ENCODE measurements around the gene C16orf87.
A peak's percentile ranks its signal among the peaks of the same experiment; 100 is the strongest.
"Not testable (repeated sequence)": the region's sequence is repeated elsewhere in the genome, so short reads cannot be mapped to it uniquely, and the experiment has no call there.

C16orf87 gene

GRCh38 chr16:46800494-46800893 is 30.5 kb downstream of the C16orf87 start:
- DNase-seq (ENCODE audit: low spot score) = no peak

GRCh38 chr16:46797501-46797900 is 33.5 kb downstream of the C16orf87 start:
- DNase-seq (ENCODE audit: low spot score) = no peak

GRCh38 chr16:46796764-46797269 is 34.2 kb downstream of the C16orf87 start:
- no peak for DNase-seq (ENCODE audit: low spot score)

GRCh38 chr16:46793841-46794240 is 37.1 kb downstream of the C16orf87 start:
- DNase-seq (ENCODE audit: low spot score) = no peak

- no peak for DNase-seq (ENCODE audit: low spot score)
These were observed 40.2 kb downstream of the C16orf87 start for GRCh38 chr16:46790599-46791270.

GRCh38 chr16:46789499-46790414 is 41.2 kb downstream of the C16orf87 start:
- DNase-seq (ENCODE audit: low spot score) = peak; percentile 36

- no peak for DNase-seq (ENCODE audit: low spot score)
These were observed 42.0 kb downstream of the C16orf87 start for GRCh38 chr16:46788891-46789474.

- no peak for DNase-seq (ENCODE audit: low spot score)
These were observed 43.1 kb downstream of the C16orf87 start for GRCh38 chr16:46787909-46788308.

- no peak for DNase-seq (ENCODE audit: low spot score)
These were observed 45.7 kb downstream of the C16orf87 start for GRCh38 chr16:46785076-46785845.

GRCh38 chr16:46784569-46784968 is 46.4 kb downstream of the C16orf87 start:
- not testable (repeated sequence) for DNase-seq (ENCODE audit: low spot score)

- DNase-seq (ENCODE audit: low spot score) = no peak
These were observed 47.2 kb downstream of the C16orf87 start for GRCh38 chr16:46783800-46784199.

- DNase-seq (ENCODE audit: low spot score) = no peak
These were observed 48.7 kb downstream of the C16orf87 start for GRCh38 chr16:46782320-46782719.

- no peak for DNase-seq (ENCODE audit: low spot score)
These were observed 53.2 kb downstream of the C16orf87 start for GRCh38 chr16:46777804-46778203.

GRCh38 chr16:46775214-46775613 is 55.8 kb downstream of the C16orf87 start:
- DNase-seq (ENCODE audit: low spot score) = no peak

- no peak for DNase-seq (ENCODE audit: low spot score)
These were observed 56.2 kb downstream of the C16orf87 start for GRCh38 chr16:46774743-46775177.

GRCh38 chr16:46772463-46772862 is 58.5 kb downstream of the C16orf87 start:
- no peak for DNase-seq (ENCODE audit: low spot score)

- DNase-seq (ENCODE audit: low spot score) = no peak
These were observed 62.2 kb downstream of the C16orf87 start for GRCh38 chr16:46768809-46769208.

GRCh38 chr16:46765050-46765449 is 65.9 kb downstream of the C16orf87 start:
- no peak for DNase-seq (ENCODE audit: low spot score)

- DNase-seq (ENCODE audit: low spot score) = no peak
These were observed 67.8 kb downstream of the C16orf87 start for GRCh38 chr16:46763147-46763546.

- DNase-seq (ENCODE audit: low spot score) = no peak
These were observed 68.4 kb downstream of the C16orf87 start for GRCh38 chr16:46762583-46762982.

- DNase-seq (ENCODE audit: low spot score) = no peak
These were observed 71.7 kb downstream of the C16orf87 start for GRCh38 chr16:46759309-46759708.

All from D341Med (cell line).